IMR-90 (cell line): Measurements from ENCODE around the gene AHSG.
"Not testable (repeated sequence)": the region's sequence is repeated elsewhere in the genome, so short reads cannot be mapped to it uniquely, and the experiment has no call there.

Experiments used
- BHLHE40 ChIP-seq: fragments of 150-350 bp; IDR thresholded peaks from 2 replicates; pipeline ENCODE4 v1.6.1; 2016; ENCODE audit warnings: mild to moderate bottlenecking, low read depth, low read length
- CTCF ChIP-seq: conservative IDR thresholded peaks from 2 replicates; pipeline ENCODE4 v1.5.1; 2012; ENCODE audit warnings: mild to moderate bottlenecking, low read depth, low read length, improper control_type of control experiment
- ELK1 ChIP-seq: fragments of 150-350 bp; IDR thresholded peaks from 2 replicates; pipeline ENCODE4 v1.6.1; 2016; ENCODE audit warnings: low read depth, mild to moderate bottlenecking, low read length, moderate library complexity, borderline replicate concordance
- FOS ChIP-seq: fragments of 150-350 bp; IDR thresholded peaks from 2 replicates; pipeline ENCODE4 v1.6.1; 2016; ENCODE audit warnings: low read depth, low read length
- MAFK ChIP-seq: IDR thresholded peaks from 2 replicates; pipeline ENCODE4 v1.6.1; 2012; ENCODE audit warnings: low read depth, low read length, improper control_type of control experiment
- MAZ ChIP-seq: IDR thresholded peaks from 2 replicates; pipeline ENCODE4 v1.6.1; 2012; ENCODE audit warnings: low read depth, mild to moderate bottlenecking, low read length, improper control_type of control experiment, moderate library complexity, borderline replicate concordance
- MXI1 ChIP-seq: IDR thresholded peaks from 2 replicates; pipeline ENCODE4 v1.6.1; 2012; ENCODE audit warnings: low read depth, mild to moderate bottlenecking, low read length, moderate library complexity, borderline replicate concordance
- POLR2A ChIP-seq: IDR thresholded peaks from 2 replicates; pipeline ENCODE4 v1.6.1; 2012; ENCODE audit warnings: mild to moderate bottlenecking, low read depth, low read length
- RAD21 ChIP-seq: IDR thresholded peaks from 2 replicates; pipeline ENCODE4 v1.6.1; 2012; ENCODE audit warnings: low read length, improper control_type of control experiment
- RCOR1 ChIP-seq: IDR thresholded peaks from 2 replicates; pipeline ENCODE4 v1.6.1; 2012; ENCODE audit warnings: mild to moderate bottlenecking, low read length, improper control_type of control experiment; ENCODE audit not compliant: insufficient replicate concordance
- USF2 ChIP-seq: fragments of 150-350 bp; IDR thresholded peaks from 2 replicates; pipeline ENCODE4 v1.6.1; 2017; ENCODE audit warnings: mild to moderate bottlenecking, antibody characterized with exemption, low read length, low read depth

GRCh38 chr3:186586245-186586644 lies 26.6 kb upstream of the AHSG start:
- TF ChIP-seq CTCF, USF2, MXI1, RCOR1, ELK1, POLR2A, RAD21, MAFK, FOS, MAZ, BHLHE40: not testable (repeated sequence)
